KMS-11 (cell line): ENCODE data around the gene CDH13.

Experiments
- H2AFZ ChIP-seq: fragments of 200-600 bp; sonication (generic); 2 replicates; pipeline ENCODE4 v1.6.1; 2016; ENCODE audit warnings: antibody characterized with exemption, mixed run types, low read depth
- H3K27ac ChIP-seq: fragments of 200-600 bp; sonication (generic); 2 replicates; pipeline ENCODE4 v1.6.1; 2016; ENCODE audit warnings: mild to moderate bottlenecking, mixed run types
- H3K27me3 ChIP-seq: fragments of 200-600 bp; sonication (generic); 2 replicates; pipeline ENCODE4 v1.6.1; 2017; ENCODE audit warnings: mild to moderate bottlenecking, low read depth, mixed run types, moderate library complexity; ENCODE audit not compliant: insufficient read depth
- H3K36me3 ChIP-seq: fragments of 200-600 bp; sonication (generic); 2 replicates; pipeline ENCODE4 v1.6.1; 2017; ENCODE audit warnings: mild to moderate bottlenecking, mixed run types; ENCODE audit not compliant: insufficient read depth
- H3K4me1 ChIP-seq: fragments of 200-600 bp; sonication (generic); 2 replicates; pipeline ENCODE4 v1.6.1; 2016; ENCODE audit warnings: mild to moderate bottlenecking, low read depth, mixed run types; ENCODE audit not compliant: poor library complexity, severe bottlenecking
- H3K4me2 ChIP-seq: fragments of 200-600 bp; sonication (generic); 2 replicates; pipeline ENCODE4 v1.7.0; 2016; ENCODE audit warnings: mild to moderate bottlenecking, mixed run types
- H3K4me3 ChIP-seq: fragments of 200-600 bp; sonication (generic); IDR thresholded peaks from 2 replicates; pipeline ENCODE4 v1.6.1; 2017; ENCODE audit warnings: low read depth, low read length, mixed read lengths; ENCODE audit not compliant: insufficient read depth
- H3K79me2 ChIP-seq: fragments of 200-600 bp; sonication (generic); 2 replicates; pipeline ENCODE4 v1.6.1; 2016; ENCODE audit warnings: low read depth, mixed run types; ENCODE audit not compliant: insufficient read depth
- H3K9ac ChIP-seq: fragments of 200-600 bp; sonication (generic); 2 replicates; pipeline ENCODE4 v1.6.1; 2016; ENCODE audit warnings: mild to moderate bottlenecking, mixed run types
- H4K20me1 ChIP-seq: fragments of 200-600 bp; sonication (generic); 2 replicates; pipeline ENCODE4 v1.6.1; 2016; ENCODE audit warnings: mild to moderate bottlenecking, mixed run types; ENCODE audit not compliant: insufficient read depth
- TF ChIP-seq, protein P1 (sequence below): fragments of 200-600 bp; sonication (generic); conservative IDR thresholded peaks from 2 replicates; pipeline ENCODE4 v1.6.1; 2017; ENCODE audit warnings: low read depth, mild to moderate bottlenecking, antibody characterized with exemption, low read length, moderate library complexity, mixed read lengths

CDH13 gene

DNA sequence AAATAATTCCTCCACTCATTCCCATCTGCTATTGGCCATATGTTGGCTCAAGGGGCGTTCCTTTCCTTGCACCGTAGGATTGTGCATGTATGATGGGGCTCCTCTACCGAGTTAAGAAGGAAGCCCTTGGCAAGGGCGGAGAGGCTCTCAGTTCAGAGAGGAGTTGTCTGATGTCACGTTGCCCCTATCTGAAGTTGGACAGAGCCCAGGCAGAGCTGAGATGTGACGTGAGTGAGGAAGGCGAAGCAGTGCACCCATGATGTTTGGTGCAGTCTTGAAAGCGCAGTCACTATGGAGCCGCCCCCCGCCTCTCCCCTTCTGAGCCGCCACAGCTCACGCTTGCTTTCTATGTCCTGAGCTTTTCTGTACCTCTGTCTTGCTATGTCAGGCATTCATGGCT is 40.7 kb downstream of the CDH13 start:
- no peaks in the 10 kb centered on the region for H3K36me3 ChIP-seq
- H3K9ac ChIP-seq: no peak overlapping the region
- no peaks in the 10 kb centered on the region for H3K27me3 ChIP-seq
- no peak overlapping the region for H2AFZ ChIP-seq
- no peaks in the 10 kb centered on the region for H3K79me2 ChIP-seq
- H3K4me2 ChIP-seq: no peak overlapping the region
- no peak overlapping the region for H3K27ac ChIP-seq
- no peak overlapping the region for H3K4me3 ChIP-seq
- TF ChIP-seq, protein P1, sequence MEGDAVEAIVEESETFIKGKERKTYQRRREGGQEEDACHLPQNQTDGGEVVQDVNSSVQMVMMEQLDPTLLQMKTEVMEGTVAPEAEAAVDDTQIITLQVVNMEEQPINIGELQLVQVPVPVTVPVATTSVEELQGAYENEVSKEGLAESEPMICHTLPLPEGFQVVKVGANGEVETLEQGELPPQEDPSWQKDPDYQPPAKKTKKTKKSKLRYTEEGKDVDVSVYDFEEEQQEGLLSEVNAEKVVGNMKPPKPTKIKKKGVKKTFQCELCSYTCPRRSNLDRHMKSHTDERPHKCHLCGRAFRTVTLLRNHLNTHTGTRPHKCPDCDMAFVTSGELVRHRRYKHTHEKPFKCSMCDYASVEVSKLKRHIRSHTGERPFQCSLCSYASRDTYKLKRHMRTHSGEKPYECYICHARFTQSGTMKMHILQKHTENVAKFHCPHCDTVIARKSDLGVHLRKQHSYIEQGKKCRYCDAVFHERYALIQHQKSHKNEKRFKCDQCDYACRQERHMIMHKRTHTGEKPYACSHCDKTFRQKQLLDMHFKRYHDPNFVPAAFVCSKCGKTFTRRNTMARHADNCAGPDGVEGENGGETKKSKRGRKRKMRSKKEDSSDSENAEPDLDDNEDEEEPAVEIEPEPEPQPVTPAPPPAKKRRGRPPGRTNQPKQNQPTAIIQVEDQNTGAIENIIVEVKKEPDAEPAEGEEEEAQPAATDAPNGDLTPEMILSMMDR: no peak
- no peaks in the 10 kb centered on the region for H4K20me1 ChIP-seq
- no peaks in the 10 kb centered on the region for H3K4me1 ChIP-seq

DNA sequence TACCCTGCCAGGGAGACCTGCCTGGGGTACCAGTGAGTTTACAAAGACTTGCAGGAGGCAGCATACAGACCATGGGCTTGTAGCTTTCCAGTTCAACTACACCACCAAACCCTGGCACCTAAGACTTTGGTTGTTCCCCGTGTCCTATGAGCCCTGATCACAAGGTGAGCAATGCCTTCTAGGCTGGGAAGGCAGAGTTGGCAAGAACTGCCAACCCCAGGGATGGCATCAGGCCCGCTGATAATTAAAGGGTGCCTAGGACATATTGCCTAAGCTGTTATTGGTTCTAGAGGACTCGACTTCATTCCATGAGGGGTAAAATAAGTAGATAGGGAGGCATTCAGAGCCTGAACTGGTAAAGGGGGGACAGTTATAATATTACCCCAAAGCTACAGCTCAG is 41.3 kb downstream of the CDH13 start:
- H3K4me1 ChIP-seq: no peaks in the 10 kb centered on the region
- H3K36me3 ChIP-seq: no peaks in the 10 kb centered on the region
- H3K27ac ChIP-seq: no peak overlapping the region
- H3K4me3 ChIP-seq: no peak overlapping the region
- no peaks in the 10 kb centered on the region for H4K20me1 ChIP-seq
- H3K4me2 ChIP-seq: no peak overlapping the region
- H2AFZ ChIP-seq: no peak overlapping the region
- TF ChIP-seq, protein P1: no peak
- no peak overlapping the region for H3K9ac ChIP-seq
- no peaks in the 10 kb centered on the region for H3K27me3 ChIP-seq
- no peaks in the 10 kb centered on the region for H3K79me2 ChIP-seq

DNA sequence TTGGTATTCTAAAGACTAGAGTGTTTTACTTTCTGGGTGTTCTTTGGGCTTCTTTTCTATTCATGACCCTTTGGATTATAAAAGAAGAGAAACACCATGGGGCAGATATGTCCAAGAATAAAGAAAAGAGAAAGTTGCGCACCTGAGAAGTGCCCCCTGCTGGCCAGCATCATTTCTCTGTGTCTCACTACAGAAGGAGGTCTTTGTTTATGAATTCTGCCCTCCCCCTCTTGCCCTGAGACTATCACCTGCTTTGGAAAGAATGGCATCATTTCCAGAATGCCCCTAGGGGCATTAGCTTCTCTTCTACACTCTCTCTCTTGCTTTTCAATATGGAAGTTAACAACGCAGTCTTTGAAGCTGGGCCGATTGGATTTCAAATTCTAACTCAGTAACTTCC is 45.0 kb downstream of the CDH13 start:
- no peak overlapping the region for H3K4me3 ChIP-seq
- H3K27ac ChIP-seq: no peak overlapping the region
- H2AFZ ChIP-seq: no peak overlapping the region
- H3K4me1 ChIP-seq: no peaks in the 10 kb centered on the region
- no peaks in the 10 kb centered on the region for H3K27me3 ChIP-seq
- TF ChIP-seq, protein P1: peak; percentile 62
- H3K4me2 ChIP-seq: no peak overlapping the region
- no peak overlapping the region for H3K9ac ChIP-seq
- no peaks in the 10 kb centered on the region for H4K20me1 ChIP-seq
- H3K36me3 ChIP-seq: no peaks in the 10 kb centered on the region
- H3K79me2 ChIP-seq: no peaks in the 10 kb centered on the region

DNA sequence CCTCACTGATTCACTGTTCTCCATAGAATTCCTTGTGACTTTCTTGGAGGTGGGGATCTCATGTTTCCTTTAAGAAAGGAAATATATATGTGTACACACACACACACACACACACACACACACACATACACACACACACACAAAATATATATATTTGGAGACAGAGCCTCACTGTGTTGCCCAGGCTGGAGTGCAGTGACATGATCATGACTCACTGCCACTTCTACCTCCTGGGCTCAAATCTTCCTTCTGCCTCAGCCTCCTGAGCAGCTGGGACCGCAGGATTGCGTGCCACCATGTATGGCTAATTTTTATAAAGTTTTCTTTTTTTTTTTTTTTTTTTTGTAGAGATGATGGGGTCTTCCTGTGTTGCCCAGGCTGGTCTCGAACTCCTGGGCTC is 45.9 kb downstream of the CDH13 start:
- no peaks in the 10 kb centered on the region for H3K79me2 ChIP-seq
- no peak overlapping the region for H3K27ac ChIP-seq
- no peak overlapping the region for H3K9ac ChIP-seq
- no peaks in the 10 kb centered on the region for H3K27me3 ChIP-seq
- no peak overlapping the region for H3K4me2 ChIP-seq
- H3K36me3 ChIP-seq: no peaks in the 10 kb centered on the region
- TF ChIP-seq, protein P1: no peak
- no peak overlapping the region for H3K4me3 ChIP-seq
- H3K4me1 ChIP-seq: no peaks in the 10 kb centered on the region
- H2AFZ ChIP-seq: no peak overlapping the region
- H4K20me1 ChIP-seq: no peaks in the 10 kb centered on the region

DNA sequence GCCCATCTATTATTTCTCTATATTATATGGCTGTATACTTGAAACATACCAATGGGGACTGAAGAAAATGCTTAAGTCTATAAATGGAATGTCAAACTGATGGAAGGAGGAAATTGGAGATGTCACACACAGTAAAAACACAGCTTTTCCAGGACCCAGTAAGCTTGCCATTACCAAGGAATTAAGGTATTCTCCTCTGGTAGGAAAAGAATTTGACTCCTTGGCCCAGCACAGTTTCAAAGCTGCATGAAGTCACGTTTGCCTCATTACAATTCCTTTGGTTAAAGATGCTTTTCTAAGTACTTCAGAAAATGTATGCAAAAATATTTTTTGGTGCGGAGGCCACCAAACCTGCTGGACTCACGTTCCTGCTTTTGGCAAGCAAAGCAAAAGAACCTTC is 48.5 kb downstream of the CDH13 start:
- no peak overlapping the region for H3K4me2 ChIP-seq
- TF ChIP-seq, protein P1: no peak
- no peaks in the 10 kb centered on the region for H3K27me3 ChIP-seq
- no peak overlapping the region for H3K4me3 ChIP-seq
- H3K79me2 ChIP-seq: no peaks in the 10 kb centered on the region
- no peaks in the 10 kb centered on the region for H3K36me3 ChIP-seq
- no peak overlapping the region for H2AFZ ChIP-seq
- H4K20me1 ChIP-seq: no peaks in the 10 kb centered on the region
- H3K27ac ChIP-seq: no peak overlapping the region
- no peaks in the 10 kb centered on the region for H3K4me1 ChIP-seq
- no peak overlapping the region for H3K9ac ChIP-seq
